HCEC 1CT (cell line): ENCODE measurements around the gene DPEP1.
"Not testable (repeated sequence)": the region's sequence is repeated elsewhere in the genome, so short reads cannot be mapped to it uniquely, and the experiment has no call there.

Source experiments
- DNase-seq: peaks from one replicate; pipeline ENCODE4 v3.0.0-alpha.2; 2017

Gene DPEP1

DNA sequence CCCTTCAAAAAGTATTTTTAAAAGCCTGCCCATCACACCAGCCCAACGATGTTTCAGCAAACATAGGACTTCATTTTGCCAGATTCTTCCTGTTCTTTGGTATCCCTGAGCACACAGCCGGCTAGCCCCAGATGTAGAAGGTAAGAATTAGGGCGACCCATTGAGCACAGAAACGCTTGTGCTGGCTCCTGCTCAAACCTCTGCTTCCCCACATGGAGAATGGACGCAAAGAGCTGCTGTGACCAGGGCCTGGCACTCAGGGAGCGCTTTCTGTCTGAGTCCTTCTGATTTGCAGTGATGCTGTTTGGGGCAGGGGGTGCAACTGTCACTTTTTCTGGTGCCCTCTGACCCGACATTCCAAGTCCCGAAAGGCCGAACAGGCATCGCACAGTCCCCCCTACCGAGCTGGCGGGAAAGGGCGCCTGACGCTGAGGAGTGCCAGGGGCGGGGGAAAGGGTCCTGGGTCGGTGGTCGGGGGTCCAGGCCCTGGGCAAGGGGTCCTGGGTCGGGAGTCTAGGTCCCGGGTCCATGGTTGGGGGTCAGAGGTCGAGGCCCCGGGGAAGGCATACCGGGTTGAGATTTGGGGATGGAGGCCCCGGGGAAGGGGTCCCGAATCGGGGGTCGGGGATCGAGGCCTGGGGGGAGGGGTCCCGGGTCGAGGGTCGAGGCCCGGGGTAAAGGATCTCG, 43.1 kb downstream of the DPEP1 start:
- no peak for DNase-seq

DNA sequence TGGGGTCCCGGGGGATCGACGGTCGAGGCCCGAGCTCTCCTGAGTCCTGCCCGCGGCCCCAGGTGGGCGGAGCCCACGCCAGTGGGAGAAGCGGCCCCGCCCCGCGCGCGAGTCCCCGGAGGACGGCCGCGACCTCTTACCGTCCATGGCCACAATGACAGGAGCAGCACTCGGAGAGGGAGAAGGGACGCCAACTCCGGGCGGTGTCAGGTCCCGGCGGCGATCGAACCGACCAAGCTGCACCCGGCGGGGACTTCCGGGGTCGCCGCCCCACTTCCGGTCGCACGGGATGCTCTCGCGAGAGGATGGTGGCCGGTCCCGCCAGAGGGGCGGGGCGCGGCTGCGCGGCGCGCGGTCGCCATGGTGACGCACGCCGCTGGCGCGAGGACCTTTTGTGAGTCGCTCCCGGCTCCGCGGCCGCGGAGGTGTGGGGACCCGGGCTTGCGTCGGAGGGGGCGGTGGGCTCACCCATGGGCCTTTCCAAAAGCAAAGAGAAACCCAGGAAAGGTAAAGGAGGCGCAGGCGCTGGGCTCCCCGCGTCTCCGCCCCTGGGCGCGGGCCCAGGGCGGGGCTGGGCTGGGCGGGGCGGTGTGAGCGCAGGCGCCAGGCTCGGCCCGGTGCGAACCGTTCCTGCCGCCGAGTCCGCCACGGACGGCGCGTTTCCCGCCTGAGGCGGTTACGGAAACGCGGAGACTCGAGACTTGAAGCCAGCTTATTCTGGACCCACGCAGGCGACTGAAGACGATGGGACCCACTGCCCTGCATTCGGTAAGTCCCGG, 44.2 kb downstream of the DPEP1 start, which contains the start of the genes CHMP1A and SPATA33:
CHMP1A (minus strand) TSS at position 267 of the 779 bp plus-strand sequence; CDS start at position 147, 120 bp downstream.
SPATA33 (plus strand) TSS at position 395 of the 779 bp plus-strand sequence; CDS start at position 471, 76 bp downstream.
- peak; percentile 81 for DNase-seq

DNA sequence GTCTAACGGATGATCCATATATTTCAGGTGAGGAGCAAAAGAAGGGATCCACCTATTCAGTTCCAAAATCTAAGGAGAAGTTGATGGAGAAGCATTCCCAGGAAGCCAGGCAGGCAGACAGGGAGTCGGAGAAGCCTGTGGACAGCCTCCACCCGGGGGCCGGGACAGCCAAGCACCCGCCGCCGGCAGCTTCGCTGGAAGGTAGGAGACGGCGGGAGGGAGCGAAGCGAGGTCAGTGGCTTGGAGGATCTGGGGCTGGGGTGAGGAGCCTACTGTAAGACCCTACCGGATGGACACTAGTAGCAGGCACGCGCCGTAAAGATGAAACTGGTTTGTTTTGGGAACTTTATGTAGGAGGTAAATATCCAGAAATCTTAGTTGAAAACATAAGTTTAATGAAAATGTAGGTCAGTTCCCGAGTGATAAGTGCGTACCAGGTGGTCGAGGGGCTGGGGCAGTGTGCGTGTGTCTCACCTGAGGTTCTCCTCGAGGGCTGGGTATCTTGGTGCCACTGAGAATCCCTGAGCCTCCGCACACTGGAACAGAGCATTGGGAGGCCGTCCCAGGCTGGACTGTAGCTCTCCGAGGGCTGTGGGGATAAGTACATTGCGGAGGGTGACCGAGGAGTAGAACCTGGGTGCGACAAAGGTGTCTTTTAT, 44.9 kb downstream of the DPEP1 start:
- no peak for DNase-seq

DNA sequence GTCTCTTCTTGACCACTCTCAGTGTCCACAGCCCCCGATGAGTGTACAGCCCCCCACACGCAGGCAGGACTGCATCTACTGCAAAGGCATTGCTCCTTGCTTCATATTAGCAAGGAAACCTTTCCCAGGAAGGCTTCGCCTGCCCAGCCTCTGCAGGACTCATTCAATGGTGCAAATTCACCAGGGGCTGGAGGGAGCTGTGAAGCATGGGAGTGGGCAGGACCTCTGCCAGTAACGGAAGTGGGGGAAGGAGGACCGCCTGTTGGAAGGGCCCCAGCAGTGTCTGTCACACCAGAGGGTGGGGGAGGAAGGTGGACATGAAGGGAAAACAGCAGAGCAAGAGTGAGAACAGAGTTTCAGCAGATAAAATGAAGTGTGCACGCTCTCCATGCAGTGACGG, 46.7 kb downstream of the DPEP1 start:
- DNase-seq: no peak

DNA sequence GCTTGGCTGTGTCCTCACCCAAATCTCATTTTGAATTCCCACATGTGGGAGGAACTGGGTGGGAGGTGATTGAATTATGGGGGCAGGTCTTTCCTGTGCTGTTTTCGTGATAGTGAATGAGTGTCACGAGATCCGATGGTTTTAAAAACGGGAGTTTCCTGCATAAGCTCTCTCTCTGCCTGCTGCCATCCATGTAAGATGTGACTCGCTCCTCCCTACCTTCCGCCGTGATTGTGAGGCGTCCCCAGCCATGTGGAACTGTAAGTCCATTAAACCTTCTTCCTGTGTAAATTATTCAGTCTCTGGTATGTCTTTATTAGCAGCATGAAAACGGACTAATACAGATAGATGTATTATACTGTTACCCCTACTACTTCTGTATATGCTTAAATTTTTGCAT, 47.8 kb downstream of the DPEP1 start:
- DNase-seq: no peak

DNA sequence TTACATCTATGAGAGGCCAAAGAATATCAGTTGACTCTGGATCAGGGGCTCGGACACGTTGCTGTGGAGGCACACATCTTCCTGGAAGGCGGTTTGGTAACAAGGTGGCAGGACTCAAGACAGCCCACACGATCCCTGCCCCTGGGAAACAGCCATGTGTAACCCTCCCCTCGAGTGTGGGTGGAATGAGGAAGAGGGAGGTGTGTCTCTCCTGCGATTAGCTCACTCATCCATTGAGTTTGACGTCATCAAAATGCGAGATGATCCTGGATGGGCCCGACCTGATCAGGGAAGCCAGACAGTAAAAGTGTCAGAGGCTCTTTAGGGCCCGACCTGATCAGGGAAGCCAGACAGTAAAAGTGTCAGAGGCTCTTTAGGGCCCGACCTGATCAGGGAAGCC, 50.8 kb downstream of the DPEP1 start:
- not testable (repeated sequence) for DNase-seq

DNA sequence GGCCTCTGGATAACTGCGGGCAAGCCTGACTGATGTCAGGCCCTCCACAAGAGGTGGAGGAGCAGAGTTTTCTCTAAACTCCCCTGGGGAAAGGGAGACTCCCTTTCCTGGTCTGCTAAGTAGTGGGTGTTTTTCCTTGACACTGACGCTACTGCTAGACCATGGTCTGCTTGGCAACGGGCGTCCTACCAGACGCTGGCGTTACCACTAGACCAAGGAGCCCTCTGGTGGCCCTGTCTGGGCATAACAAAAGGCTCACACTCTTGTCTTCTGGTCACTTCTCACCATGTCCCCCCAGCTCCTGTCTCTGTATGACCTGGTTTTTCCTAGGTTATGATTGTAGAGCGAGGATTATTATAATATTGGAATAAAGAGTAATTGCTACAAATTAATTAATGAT, 53.6 kb downstream of the DPEP1 start:
- not testable (repeated sequence) for DNase-seq

DNA sequence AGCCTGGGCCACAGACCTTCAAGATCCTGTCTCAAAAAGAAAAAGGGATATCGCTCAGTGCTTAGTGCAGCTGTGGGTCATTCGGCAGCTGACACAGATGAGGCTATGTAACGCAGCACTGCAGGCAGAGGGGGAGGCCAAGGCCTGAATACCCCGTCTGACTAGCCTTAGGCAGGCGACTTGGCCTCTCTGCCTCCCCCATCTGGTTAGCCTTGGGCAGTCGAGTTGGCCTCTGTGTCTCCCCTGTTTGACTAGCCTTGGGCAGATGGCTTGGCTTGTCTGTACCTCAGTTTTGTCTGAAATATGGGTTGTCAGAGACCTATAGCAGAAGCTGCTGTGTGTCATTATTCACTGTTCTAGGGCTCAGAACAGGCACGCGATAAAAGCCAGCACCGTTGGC, 54.2 kb downstream of the DPEP1 start:
- DNase-seq: no peak

DNA sequence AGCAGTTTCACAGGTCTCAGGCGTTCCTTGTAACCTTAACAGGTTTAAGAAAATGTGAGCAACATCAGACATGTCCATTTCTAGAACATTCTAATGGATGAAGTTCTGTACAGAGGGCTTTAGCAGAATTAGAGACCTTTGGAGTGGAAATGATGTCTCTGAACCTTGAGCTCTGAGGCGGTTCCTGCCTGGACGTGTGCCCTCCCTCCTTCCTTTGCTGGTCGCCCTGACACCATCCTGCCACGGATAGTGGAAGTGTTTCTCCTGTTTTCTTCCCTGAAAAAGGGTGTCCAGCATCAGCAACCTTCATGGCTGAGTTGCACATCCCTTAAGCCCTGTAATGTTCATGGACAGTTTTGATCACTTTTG, 55.3 kb downstream of the DPEP1 start:
- DNase-seq: no peak

DNA sequence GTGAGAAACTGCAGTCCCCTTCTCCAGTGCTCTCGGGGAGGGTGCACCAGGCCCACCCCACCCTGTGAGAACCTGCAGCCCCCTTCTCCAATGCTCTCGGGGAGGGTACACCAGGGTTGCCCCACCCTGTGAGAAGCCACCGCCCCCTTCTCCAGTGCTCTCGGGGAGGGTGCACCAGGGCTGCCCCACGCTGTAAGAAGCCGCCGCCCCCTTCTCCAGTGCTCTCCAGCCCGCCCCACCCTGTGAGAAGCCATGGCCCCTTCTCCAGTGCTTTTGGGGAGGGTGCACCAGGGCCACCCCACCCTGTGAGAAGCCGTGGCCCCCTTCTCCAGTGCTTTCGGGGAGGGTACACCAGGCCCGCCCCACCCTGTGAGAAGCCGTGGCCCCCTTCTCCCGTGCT, 56.3 kb downstream of the DPEP1 start:
- no peak for DNase-seq

DNA sequence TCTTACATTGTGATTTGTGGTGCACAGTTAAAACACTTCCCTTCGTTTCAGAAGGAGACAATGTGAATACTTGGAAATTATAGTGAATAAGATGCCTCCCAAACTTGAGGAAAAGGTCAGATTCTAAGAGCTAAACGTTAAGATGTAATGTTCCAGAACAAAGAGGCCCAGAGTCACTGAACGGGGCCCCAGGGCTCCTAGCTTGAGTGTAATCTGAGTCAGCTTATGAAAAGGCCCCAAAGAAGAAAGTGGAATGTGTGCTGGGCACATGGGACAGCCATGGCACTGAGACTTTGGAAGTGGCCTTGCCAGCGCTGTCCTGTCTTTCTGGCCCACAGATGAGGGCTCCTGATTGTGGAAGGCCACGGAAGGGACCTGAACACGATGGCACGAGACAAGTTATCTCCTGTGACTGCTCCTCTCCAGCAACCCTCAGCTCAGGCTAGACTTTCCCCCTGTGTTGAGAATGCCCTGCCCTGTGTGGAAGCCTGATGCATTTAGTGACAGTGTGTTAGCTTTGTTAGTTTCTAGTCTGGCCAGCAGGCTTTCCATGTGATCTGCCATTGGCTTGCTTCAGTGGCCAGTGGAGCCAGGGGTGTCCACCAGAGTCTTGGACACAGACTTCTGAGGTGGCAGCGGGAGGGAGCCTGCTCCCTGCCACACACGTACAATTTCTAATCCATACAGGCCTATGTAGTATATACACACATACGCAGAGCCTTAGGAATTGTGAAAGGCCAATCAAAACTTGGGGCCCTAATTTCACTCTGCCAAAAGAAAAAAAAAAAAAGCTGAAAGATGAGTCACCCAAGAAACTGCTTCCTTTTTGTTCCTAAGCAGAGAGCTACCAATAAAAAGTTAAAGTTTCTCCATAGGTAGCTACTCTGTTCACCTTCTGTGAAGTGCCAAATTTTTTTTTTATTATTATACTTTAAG, 57.3 kb downstream of the DPEP1 start:
- DNase-seq: peak; percentile 57

DNA sequence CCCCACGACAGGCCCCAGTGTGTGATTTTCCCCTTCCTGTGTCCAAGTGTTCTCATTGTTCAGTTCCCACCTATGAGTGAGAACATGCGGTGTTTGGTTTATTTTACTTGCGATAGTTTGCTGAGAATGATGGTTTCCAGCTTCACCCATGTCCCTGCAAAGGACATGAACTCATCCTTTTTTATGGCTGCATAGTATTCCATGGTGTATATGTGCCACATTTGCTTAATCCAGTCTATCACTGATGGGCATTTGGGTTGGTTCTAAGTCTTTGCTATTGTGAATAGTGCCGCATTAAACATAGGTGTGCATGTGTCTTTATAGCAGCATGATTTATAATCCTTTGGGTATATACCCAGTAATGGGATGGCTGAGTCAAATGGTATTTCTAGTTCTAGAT, 58.1 kb downstream of the DPEP1 start:
- not testable (repeated sequence) for DNase-seq

DNA sequence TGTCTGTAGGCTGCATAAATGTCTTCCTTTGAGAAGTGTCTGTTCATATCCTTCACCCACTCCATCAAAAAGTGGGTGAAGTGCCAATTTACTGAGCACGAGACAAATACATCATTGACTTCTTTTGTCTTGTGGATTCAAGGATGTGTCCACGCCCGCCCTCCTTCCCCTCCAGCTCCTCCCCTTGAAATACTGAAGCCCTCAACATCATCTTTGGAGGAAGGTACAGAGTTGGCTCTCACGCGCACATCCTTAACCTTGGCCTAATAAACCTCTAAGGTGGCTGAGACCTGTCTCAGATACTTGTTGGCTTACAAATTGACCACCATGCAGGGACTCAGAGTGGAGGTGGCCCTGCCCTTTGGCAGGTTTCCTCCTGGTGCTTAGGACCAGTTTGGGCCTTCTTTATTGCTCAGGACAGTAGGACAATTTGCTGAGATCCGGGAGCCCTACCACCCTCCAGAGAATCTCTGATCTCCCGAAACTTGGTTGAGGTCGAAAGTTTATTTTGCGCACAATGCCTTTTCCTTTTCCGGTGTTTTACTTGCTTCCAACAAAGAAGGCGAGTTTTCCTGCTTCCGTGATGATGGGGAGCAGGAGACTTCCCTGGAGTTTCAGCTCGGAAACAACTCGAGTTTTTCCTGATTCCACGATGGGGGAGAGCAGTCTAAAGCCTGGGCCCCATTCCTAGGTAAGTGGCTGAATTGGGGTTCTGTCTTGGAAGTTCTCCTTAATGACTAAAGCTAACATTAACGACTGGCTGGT, 58.9 kb downstream of the DPEP1 start:
- DNase-seq: no peak

DNA sequence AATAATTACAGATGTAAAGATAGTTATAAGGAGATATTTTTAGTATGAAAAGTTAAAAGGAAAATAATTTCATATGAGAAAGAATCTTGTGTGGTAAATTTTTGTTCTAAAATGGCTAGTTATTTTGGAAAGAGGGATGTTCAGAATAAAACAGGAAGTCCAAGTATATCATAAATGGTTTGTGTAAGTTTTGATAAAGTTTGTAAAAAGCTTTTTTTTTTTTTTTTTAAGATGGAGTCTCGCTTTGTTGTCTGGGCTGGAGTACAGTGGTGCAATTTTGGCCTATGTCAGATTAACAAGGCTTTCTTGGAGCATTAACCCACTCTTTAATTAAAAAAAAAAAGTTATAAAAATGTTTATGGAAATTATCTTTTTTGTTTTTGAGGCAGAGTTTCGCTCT, 64.8 kb downstream of the DPEP1 start:
- no peak for DNase-seq

DNA sequence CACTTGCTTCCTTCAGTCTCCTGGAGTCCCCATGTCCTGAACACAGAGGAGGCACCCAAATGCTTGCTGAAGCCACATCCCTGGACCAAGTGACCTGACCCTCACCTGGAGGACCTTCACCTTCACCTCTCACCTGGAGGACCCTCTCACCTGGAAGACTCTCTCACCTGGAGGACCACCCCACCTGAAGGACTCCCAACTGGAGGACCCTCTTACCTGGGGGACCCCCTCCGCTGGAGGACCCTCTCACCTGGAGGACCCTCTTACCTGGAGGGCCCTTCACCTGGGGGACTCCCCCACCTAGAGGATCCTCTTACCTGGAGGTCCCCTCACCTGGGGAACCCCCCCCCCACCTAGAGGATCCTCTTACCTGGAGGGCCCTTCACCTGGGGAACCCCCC, 72.5 kb downstream of the DPEP1 start:
- no peak for DNase-seq

DNA sequence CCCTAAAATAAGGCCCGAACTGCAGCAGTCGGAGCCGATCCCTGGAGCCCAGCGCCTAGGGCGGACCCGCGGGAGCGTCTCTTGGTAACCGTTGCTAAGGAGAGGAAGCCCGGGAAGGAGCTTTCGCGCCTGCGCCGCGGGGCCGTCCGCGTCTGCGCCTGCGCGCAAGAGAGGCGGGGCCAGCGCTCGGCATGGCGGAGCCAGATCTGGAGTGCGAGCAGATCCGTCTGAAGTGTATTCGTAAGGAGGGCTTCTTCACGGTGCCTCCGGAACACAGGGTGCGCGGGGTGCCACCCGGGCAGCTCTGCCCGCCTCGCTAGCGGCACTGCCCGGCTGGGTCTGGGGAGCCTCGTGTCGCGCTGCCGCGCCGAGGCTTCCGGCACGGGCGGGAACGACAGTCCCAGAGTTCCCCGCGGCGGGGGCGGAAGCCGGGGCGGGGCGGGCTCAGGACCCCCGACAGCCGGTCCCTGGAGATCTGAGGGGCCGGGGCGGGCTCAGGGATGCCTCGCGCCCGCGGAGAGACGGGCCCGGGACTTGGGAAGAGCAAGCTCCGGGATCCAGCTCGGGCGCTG, 73.2 kb downstream of the DPEP1 start, which contains the start of gene CDK10:
CDK10 (plus strand) TSS at position 170 of the 572 bp plus-strand sequence; CDS start at position 192, 22 bp downstream.
- peak; percentile 78 for DNase-seq

DNA sequence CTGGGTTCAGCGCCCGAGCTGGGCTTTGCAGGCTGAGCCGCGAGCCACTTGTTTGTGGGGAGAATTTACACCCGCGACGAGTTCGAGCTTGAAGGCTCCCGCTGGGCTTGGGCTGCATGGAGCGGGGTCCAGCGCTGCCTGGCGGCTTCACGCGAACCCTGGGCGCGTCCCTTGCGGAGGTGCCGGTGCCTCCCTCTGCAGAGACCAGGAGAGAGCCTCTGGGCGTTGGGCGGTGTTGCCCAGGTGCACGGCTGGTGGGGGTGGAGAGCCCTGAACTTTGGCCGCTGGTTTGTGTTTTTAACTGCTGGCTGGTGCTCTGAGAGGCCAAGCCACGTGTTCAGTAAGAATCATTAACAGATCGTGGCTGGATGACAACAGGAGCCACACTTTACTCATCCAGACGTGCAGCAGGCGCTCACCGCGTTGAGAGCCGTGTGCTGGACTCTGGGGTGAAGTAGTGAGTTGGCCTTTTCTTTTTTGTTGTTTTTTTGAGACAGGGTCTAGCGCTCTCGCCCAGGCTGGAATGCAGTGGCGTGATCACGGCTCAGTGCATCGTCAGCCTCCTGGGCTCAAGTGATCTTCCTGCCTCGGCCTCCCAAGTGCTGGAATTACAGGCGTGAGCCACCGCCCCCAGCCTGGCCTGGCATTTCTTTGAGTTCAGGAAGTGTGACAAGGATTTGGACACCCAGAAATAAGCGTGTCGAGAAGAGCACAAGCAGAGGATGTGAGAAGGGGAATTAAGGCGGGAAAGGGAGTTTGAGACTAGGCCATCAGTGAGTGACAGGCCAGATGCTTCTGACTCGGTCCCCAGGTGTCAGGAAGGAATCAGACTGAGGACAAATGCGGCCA, 73.9 kb downstream of the DPEP1 start:
- peak; percentile 34 for DNase-seq
